Epithelial cell of esophagus (primary cell): ENCODE measurements around the gene MAP2K3.

Source experiments
- DNase-seq: peaks from one replicate; pipeline ENCODE4 v3.0.0; 2010; ENCODE audit warnings: low read depth
- H3K4me3 ChIP-seq: 2 replicates; pipeline ENCODE4 v1.5.1; 2011; ENCODE audit warnings: mild to moderate bottlenecking, low read length, control low read depth
- TF ChIP-seq, protein P1 (sequence below): IDR thresholded peaks from 2 replicates; pipeline ENCODE4 v1.5.1; 2011; ENCODE audit warnings: low read depth, mild to moderate bottlenecking, low read length, control low read depth, inconsistent platforms; ENCODE audit not compliant: insufficient read depth; ENCODE audit errors: missing control alignments

Gene MAP2K3

DNA sequence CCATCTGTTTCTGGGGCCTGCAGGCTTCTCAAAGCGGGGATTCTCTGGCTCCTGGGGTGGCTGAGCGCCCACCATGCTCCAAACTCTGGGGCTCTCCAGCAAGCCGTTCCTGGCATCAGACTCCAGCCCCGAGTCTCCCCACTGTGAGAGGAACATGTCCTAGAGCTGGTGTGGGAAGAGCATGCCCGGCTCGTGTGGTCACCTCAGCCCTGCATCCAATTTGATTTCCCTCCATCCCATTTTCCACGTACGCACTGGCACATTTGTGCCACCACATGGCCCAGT is 68.4 kb downstream of the MAP2K3 start:
- no peak for DNase-seq
- H3K4me3 ChIP-seq: no peak overlapping the region

DNA sequence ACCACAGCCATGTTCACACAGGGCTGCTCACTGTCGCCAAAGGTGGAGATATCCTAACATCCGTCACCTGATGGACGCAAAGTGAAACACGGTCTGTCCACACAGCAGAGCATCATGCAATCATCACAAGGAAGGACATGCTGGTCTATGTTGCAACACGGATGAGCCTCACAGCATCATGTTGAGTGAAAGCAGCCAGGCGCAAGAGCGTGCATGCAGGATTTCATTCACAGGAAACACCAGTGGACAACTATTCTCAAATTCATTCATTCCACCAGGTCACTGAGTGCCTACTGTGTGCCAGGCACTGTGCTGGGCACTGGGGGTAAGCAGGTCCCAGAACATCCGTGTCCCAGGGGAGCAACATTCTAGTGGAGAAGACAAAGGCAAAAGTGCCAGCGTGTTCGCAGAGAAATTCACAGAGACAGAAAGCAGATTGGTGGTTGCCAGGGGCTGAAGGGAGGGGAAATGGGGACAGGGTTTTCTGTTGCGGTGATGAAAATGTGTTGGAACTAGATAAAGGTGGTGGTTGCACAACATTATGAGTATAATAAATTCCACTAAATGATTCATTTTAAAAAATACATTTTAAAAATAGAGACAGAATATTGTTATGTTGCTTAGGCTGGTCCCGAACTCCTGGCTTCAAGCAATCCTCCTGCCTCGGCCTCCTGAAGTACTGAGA is 69.0 kb downstream of the MAP2K3 start:
- H3K4me3 ChIP-seq: no peak overlapping the region

More for the DNA sequence above, 68.4 kb downstream of the MAP2K3 start:
- TF ChIP-seq, protein P1, sequence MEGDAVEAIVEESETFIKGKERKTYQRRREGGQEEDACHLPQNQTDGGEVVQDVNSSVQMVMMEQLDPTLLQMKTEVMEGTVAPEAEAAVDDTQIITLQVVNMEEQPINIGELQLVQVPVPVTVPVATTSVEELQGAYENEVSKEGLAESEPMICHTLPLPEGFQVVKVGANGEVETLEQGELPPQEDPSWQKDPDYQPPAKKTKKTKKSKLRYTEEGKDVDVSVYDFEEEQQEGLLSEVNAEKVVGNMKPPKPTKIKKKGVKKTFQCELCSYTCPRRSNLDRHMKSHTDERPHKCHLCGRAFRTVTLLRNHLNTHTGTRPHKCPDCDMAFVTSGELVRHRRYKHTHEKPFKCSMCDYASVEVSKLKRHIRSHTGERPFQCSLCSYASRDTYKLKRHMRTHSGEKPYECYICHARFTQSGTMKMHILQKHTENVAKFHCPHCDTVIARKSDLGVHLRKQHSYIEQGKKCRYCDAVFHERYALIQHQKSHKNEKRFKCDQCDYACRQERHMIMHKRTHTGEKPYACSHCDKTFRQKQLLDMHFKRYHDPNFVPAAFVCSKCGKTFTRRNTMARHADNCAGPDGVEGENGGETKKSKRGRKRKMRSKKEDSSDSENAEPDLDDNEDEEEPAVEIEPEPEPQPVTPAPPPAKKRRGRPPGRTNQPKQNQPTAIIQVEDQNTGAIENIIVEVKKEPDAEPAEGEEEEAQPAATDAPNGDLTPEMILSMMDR: no peak

DNA sequence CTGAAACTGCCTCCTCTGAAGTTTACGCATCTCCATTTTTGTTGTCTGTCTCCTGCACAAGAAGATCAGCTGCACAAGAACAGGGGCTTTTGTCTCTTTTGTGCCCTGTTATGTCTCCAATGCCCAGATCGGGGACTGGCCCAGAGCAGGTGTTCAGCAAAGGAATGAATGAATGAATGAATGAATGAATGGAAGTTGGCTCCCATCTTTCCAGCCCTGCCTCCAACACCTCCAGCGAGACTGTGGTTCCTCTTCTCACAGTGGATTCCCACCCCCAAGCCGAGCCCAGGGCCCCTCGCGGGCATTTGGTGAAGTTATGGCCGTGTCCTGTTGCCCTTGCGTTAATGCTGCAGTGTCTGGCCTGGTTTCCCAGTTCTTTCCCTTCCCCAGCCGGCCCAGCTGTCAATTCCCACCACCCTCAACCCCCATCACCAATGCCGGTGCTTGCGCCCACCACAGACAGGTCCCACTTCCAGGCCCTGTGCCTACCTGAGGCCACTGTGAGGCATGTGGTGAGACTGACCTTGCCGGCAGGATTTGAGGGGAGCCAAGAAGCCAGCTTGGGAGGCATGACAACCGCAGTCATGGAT is 70.4 kb downstream of the MAP2K3 start:
- no peak overlapping the region for H3K4me3 ChIP-seq
- DNase-seq: no peak
- TF ChIP-seq, protein P1: no peak

More for the DNA sequence above, 69.0 kb downstream of the MAP2K3 start:
- peak; percentile 27 for DNase-seq
- TF ChIP-seq, protein P1: no peak

DNA sequence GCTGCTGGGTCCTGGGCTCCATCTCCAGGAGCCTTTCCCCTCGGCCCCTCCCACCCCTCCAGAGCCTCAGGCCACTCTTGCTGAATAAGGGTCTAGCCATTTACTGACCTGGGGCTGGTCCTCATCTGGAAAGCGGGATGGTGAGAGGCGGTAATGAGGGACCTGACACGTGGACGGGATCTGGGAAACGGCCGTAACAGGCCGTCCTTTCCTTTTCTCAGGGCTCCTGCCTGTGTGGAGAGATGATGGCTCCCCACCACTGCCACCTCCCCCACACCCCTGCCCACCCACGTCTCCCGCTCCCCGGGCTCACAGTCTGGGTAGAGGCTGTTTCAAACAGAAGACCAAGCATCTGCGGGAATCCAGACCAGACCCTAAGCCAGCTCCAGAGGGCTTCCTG is 71.1 kb downstream of the MAP2K3 start:
- H3K4me3 ChIP-seq: no peak overlapping the region
- TF ChIP-seq, protein P1: no peak
- no peak for DNase-seq

- TF ChIP-seq, protein P1: no peak
- H3K4me3 ChIP-seq: no peak overlapping the region
- no peak for DNase-seq
Measured at GRCh38 chr17:21356537-21357127, 72.1 kb downstream of the MAP2K3 start.

DNA sequence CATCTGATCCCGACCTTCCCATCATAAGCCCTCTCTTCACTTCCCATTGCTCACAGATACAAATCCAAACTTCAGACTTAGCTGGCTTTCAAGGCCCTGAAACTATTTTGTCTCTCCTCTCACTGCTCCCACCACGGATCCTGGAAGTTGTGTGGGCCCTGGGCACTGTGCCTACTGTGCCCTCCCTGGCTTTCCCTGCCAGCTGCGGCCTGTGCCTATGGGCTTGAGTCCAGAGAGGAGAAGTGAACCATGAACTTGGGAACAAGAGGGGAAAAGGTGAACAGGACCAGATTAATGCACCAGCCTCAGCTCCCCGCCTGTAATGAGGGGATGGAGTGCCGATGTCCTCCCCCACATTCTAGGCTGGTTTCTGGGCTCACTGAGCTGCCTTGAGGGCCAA is 72.8 kb downstream of the MAP2K3 start:
- H3K4me3 ChIP-seq: no peak overlapping the region
- TF ChIP-seq, protein P1: no peak
- no peak for DNase-seq
